CD4-positive, CD25-positive, alpha-beta regulatory T cell (primary cell): ENCODE results near the gene NECAB3. TPM values are rescaled to one million over a fixed set of nuclear protein-coding genes. Genes with fewer than 3 reads are reported as not detected.
A peak's percentile ranks its signal among the peaks of the same experiment; 100 is the strongest.

Experiments used
- ATAC-seq, 2 donors: fragments of 150-1000 bp; cut with Tn5 transposase; one replicate each; pipeline ENCODE4 v1.10.0; 2021; ENCODE audit warnings: low read depth in 2 of 2, moderate number of reproducible peaks in 2 of 2, moderate library complexity in 1 of 2
- DNase-seq, 3 donors: peaks; one replicate each; pipeline versions ENCODE4 v3.0.0 to v3.0.0-alpha.2; 2012 to 2022; ENCODE audit warnings: mixed read lengths in 1 of 3
- H3K27ac ChIP-seq: one replicate; pipeline ENCODE4 v1.7.0; 2013; ENCODE audit warnings: mild to moderate bottlenecking, low read length; ENCODE audit not compliant: insufficient read depth, poor library complexity, severe bottlenecking
- H3K27me3 ChIP-seq: one replicate; pipeline ENCODE4 v1.7.0; 2013; ENCODE audit warnings: low read length; ENCODE audit not compliant: control insufficient read depth, insufficient read depth
- H3K36me3 ChIP-seq: one replicate; pipeline ENCODE4 v1.7.0; 2013; ENCODE audit warnings: mild to moderate bottlenecking, low read length, moderate library complexity; ENCODE audit not compliant: control insufficient read depth, insufficient read depth
- H3K4me1 ChIP-seq: 2 replicates; pipeline ENCODE4 v1.7.0; 2013; ENCODE audit warnings: mild to moderate bottlenecking, low read length; ENCODE audit not compliant: insufficient read depth, control insufficient read depth, poor library complexity, severe bottlenecking
- H3K4me3 ChIP-seq: one replicate; pipeline ENCODE4 v1.7.0; 2013; ENCODE audit warnings: low read depth, mild to moderate bottlenecking, low read length, moderate library complexity
- H3K9me3 ChIP-seq, 2 experiments: 1 replicate in 1 of 2; 2 replicates in 1 of 2; pipeline ENCODE4 v1.7.0; 2013; ENCODE audit warnings: low read length in 2 of 2, mild to moderate bottlenecking in 1 of 2, moderate library complexity in 1 of 2; ENCODE audit not compliant: control insufficient read depth in 2 of 2
- H3K27ac Mint-ChIP-seq, 3 donors: one replicate each; pipeline ENCODE4 v1.8.0; 2020 to 2022; ENCODE audit warnings: mild to moderate bottlenecking in 3 of 3, mixed read lengths in 3 of 3, moderate library complexity in 2 of 3
- H3K27me3 Mint-ChIP-seq: one replicate; pipeline ENCODE4 v1.8.0; 2022; ENCODE audit warnings: mild to moderate bottlenecking, mixed read lengths
- H3K36me3 Mint-ChIP-seq: one replicate; pipeline ENCODE4 v1.8.0; 2020; ENCODE audit warnings: mixed read lengths
- H3K4me1 Mint-ChIP-seq, 4 donors: one replicate each; pipeline ENCODE4 v1.8.0; 2020 to 2022; ENCODE audit warnings: mixed read lengths in 4 of 4, mild to moderate bottlenecking in 1 of 4
- H3K4me3 Mint-ChIP-seq, 4 donors: one replicate each; pipeline ENCODE4 v1.8.0; 2020 to 2022; ENCODE audit warnings: mild to moderate bottlenecking in 4 of 4, mixed read lengths in 4 of 4, moderate library complexity in 3 of 4
- H3K9me3 Mint-ChIP-seq, 7 donors: one replicate each; pipeline ENCODE4 v1.8.0; 2020 to 2022; ENCODE audit warnings: mixed read lengths in 7 of 7, mild to moderate bottlenecking in 3 of 7, moderate library complexity in 2 of 7
- polyA plus RNA-seq, 4 donors: library from polyadenylated mRNA; unstranded; fragments of 300-500 nt; fragmentation: Illumina TruSeq; gene quantifications; one replicate each; pipeline ENCODE4 v1.2.3, GENCODE V29; 2021
- total RNA-seq: library from RNA; stranded (reverse); gene quantifications from one replicate; pipeline ENCODE4 v1.2.3, GENCODE V29; 2022

The NECAB3 gene
- total and polyA plus RNA-seq, 5 donors from 2014 or later, result 3.0 to 15.6 (median 4.2) TPM

GRCh38 chr20:33693741-33694638 lies 19.8 kb upstream of the NECAB3 start:
- Histone ChIP-seq H3K9me3 (no peaks in the 10 kb centered on the region), H3K4me1 (peaks cover 3% of the 10 kb centered on the region), H3K4me3 (no peak overlapping the region), H3K27ac (no peak overlapping the region), H3K36me3 (no peaks in the 10 kb centered on the region), H3K27me3 (no peaks in the 10 kb centered on the region)
- Mint-ChIP-seq H3K4me1 (peaks cover 0 to 12% (median 9%) of the 10 kb centered on the region in 4 donors), H3K9me3 (no peaks in the 10 kb centered on the region), H3K36me3 (no peaks in the 10 kb centered on the region), H3K27me3 (no peaks in the 10 kb centered on the region), H3K27ac (no peak overlapping the region), H3K4me3 (no peak overlapping the region)
- no peak for ATAC-seq
- no peak for DNase-seq

- no peaks in the 10 kb centered on the region for H3K9me3 ChIP-seq
- H3K4me3 Mint-ChIP-seq, result no peak overlapping the region
- H3K4me1 Mint-ChIP-seq, result peaks cover 0 to 18% (median 10%) of the 10 kb centered on the region in 4 donors
- no peaks in the 10 kb centered on the region for H3K36me3 ChIP-seq
- H3K9me3 Mint-ChIP-seq, result no peaks in the 10 kb centered on the region
- no peaks in the 10 kb centered on the region for H3K36me3 Mint-ChIP-seq
- DNase-seq, result no peak
- H3K4me3 ChIP-seq, result no peak overlapping the region
- H3K27me3 ChIP-seq, result no peaks in the 10 kb centered on the region
- H3K27ac ChIP-seq, result no peak overlapping the region
- H3K27me3 Mint-ChIP-seq, result no peaks in the 10 kb centered on the region
- ATAC-seq, result no peak
- H3K4me1 ChIP-seq, result peaks cover 3% of the 10 kb centered on the region
- no peak overlapping the region for H3K27ac Mint-ChIP-seq
These were observed 19.1 kb upstream of the NECAB3 start for GRCh38 chr20:33693289-33693688.

- peak overlapping the region; percentile 14 for H3K27ac ChIP-seq
- Mint-ChIP-seq H3K36me3 (no peaks in the 10 kb centered on the region), H3K4me3 (peak overlapping the region in 2 of 4 donors; percentile 7 to 26), H3K27ac (peak overlapping the region; percentile 73 to 82 (median 78)), H3K9me3 (no peaks in the 10 kb centered on the region), H3K4me1 (peaks cover 0 to 31% (median 18%) of the 10 kb centered on the region in 4 donors), H3K27me3 (no peaks in the 10 kb centered on the region)
- peaks cover 13% of the 10 kb centered on the region for H3K4me1 ChIP-seq
- DNase-seq, result peak in 1 of 3 donors; percentile 74
- no peak overlapping the region for H3K4me3 ChIP-seq
- H3K36me3 ChIP-seq, result no peaks in the 10 kb centered on the region
- peak; percentile 35 to 43 for ATAC-seq
- H3K27me3 ChIP-seq, result no peaks in the 10 kb centered on the region
- H3K9me3 ChIP-seq, result no peaks in the 10 kb centered on the region
These were observed 15.7 kb upstream of the NECAB3 start for GRCh38 chr20:33689973-33690372.

- Mint-ChIP-seq H3K9me3 (no peaks in the 10 kb centered on the region), H3K4me1 (peaks cover 0 to 36% (median 22%) of the 10 kb centered on the region in 4 donors), H3K27me3 (no peaks in the 10 kb centered on the region)
These were observed 15.3 kb upstream of the NECAB3 start for GRCh38 chr20:33689493-33689892.

GRCh38 chr20:33688938-33689424 lies 14.8 kb upstream of the NECAB3 start:
- no peaks in the 10 kb centered on the region for H3K36me3 ChIP-seq
- peaks cover 0 to 39% (median 22%) of the 10 kb centered on the region in 4 donors for H3K4me1 Mint-ChIP-seq
- H3K27ac ChIP-seq, result no peak overlapping the region
- no peak overlapping the region for H3K4me3 Mint-ChIP-seq
- no peak for ATAC-seq
- H3K4me3 ChIP-seq, result no peak overlapping the region
- no peaks in the 10 kb centered on the region for H3K9me3 Mint-ChIP-seq
- H3K36me3 Mint-ChIP-seq, result no peaks in the 10 kb centered on the region
- no peaks in the 10 kb centered on the region for H3K27me3 ChIP-seq
- peaks cover 18% of the 10 kb centered on the region for H3K4me1 ChIP-seq
- H3K27me3 Mint-ChIP-seq, result no peaks in the 10 kb centered on the region
- no peak for DNase-seq
- no peaks in the 10 kb centered on the region for H3K9me3 ChIP-seq
- peak overlapping the region; percentile 31 to 78 (median 66) for H3K27ac Mint-ChIP-seq

More at GRCh38 chr20:33689493-33689892, 15.3 kb upstream of the NECAB3 start:
- Histone ChIP-seq H3K4me3 (no peak overlapping the region), H3K4me1 (peaks cover 15% of the 10 kb centered on the region), H3K27ac (peak overlapping the region; percentile 14), H3K36me3 (no peaks in the 10 kb centered on the region), H3K9me3 (no peaks in the 10 kb centered on the region), H3K27me3 (no peaks in the 10 kb centered on the region)
- no peak for ATAC-seq
- H3K36me3 Mint-ChIP-seq, result no peaks in the 10 kb centered on the region
- DNase-seq, result no peak
- H3K27ac Mint-ChIP-seq, result peak overlapping the region in 2 of 3 donors; percentile 78 to 82
- H3K4me3 Mint-ChIP-seq, result no peak overlapping the region

GRCh38 chr20:33687993-33688937 lies 14.0 kb upstream of the NECAB3 start:
- H3K4me1 Mint-ChIP-seq, result peaks cover 0 to 39% (median 22%) of the 10 kb centered on the region in 4 donors
- no peaks in the 10 kb centered on the region for H3K9me3 Mint-ChIP-seq
- Histone ChIP-seq H3K36me3 (no peaks in the 10 kb centered on the region), H3K9me3 (no peaks in the 10 kb centered on the region), H3K27ac (no peak overlapping the region), H3K4me1 (peaks cover 18% of the 10 kb centered on the region), H3K27me3 (no peaks in the 10 kb centered on the region), H3K4me3 (no peak overlapping the region)
- peak overlapping the region; percentile 45 to 78 (median 55) for H3K27ac Mint-ChIP-seq
- ATAC-seq (no peak), DNase-seq (no peak)
- no peaks in the 10 kb centered on the region for H3K27me3 Mint-ChIP-seq
- peak overlapping the region in 1 of 4 donors; percentile 41 for H3K4me3 Mint-ChIP-seq
- no peaks in the 10 kb centered on the region for H3K36me3 Mint-ChIP-seq

- H3K27ac Mint-ChIP-seq, result peak overlapping the region in 1 of 3 donors; percentile 79
- peaks cover 0 to 39% (median 22%) of the 10 kb centered on the region in 4 donors for H3K4me1 Mint-ChIP-seq
- H3K4me1 ChIP-seq, result peaks cover 18% of the 10 kb centered on the region
- no peaks in the 10 kb centered on the region for H3K36me3 ChIP-seq
- H3K9me3 ChIP-seq, result no peaks in the 10 kb centered on the region
- ATAC-seq, result no peak
- DNase-seq, result no peak
- H3K4me3 Mint-ChIP-seq, result peak overlapping the region in 3 of 4 donors; percentile 58 to 85 (median 65)
- H3K9me3 Mint-ChIP-seq, result no peaks in the 10 kb centered on the region
- no peak overlapping the region for H3K4me3 ChIP-seq
- H3K27me3 Mint-ChIP-seq, result no peaks in the 10 kb centered on the region
- H3K36me3 Mint-ChIP-seq, result no peaks in the 10 kb centered on the region
- H3K27me3 ChIP-seq, result no peaks in the 10 kb centered on the region
- no peak overlapping the region for H3K27ac ChIP-seq
These were observed 13.2 kb upstream of the NECAB3 start for GRCh38 chr20:33687370-33687915.
